A172 (cell line): ENCODE data around the gene INO80B. TPM values are rescaled to one million over a fixed set of nuclear protein-coding genes. Genes with fewer than 3 reads are reported as not detected.
A peak's percentile ranks its signal among the peaks of the same experiment; 100 is the strongest.
"Not testable (repeated sequence)": the region's sequence is repeated elsewhere in the genome, so short reads cannot be mapped to it uniquely, and the experiment has no call there.

ENCODE experiments used
- DNase-seq: peaks from one replicate; pipeline ENCODE4 v3.0.0-alpha.2; 2015; ENCODE audit warnings: low spot score
- total RNA-seq: library from RNA; depleted of rRNA; stranded (reverse); fragments of >200 nt; shearing (Covaris generic); gene quantifications from 2 replicates; pipeline ENCODE4 v1.2.3, GENCODE V29; 2014

INO80B gene
- total RNA-seq, 1 experiment from 2014 or later, result 7.9 TPM

- DNase-seq, result no peak
Measured at GRCh38 chr2:74481961-74482800, 27.3 kb downstream of the INO80B start.

GRCh38 chr2:74482801-74483674 is 28.2 kb downstream of the INO80B start, which contains the start of the genes CCDC142 and TTC31:
Gene CCDC142 (minus strand): TSS chr2:74482998. CDS start chr2:74482837, 161 bp downstream.
Gene TTC31 (plus strand): TSS chr2:74483081. CDS start chr2:74483096, 15 bp downstream.
- DNase-seq, result peak; percentile 94

- not testable (repeated sequence) for DNase-seq
Measured at GRCh38 chr2:74483675-74484164, 28.8 kb downstream of the INO80B start.

- no peak for DNase-seq
Measured at GRCh38 chr2:74486141-74486540, 31.3 kb downstream of the INO80B start.

- no peak for DNase-seq
Measured at GRCh38 chr2:74488643-74489481, 34.0 kb downstream of the INO80B start.

- no peak for DNase-seq
Measured at GRCh38 chr2:74489906-74490305, 35.0 kb downstream of the INO80B start.

- DNase-seq, result no peak
Measured at GRCh38 chr2:74491648-74492544, 37.0 kb downstream of the INO80B start.

- no peak for DNase-seq
Measured at GRCh38 chr2:74493546-74493945, 38.7 kb downstream of the INO80B start.

GRCh38 chr2:74495440-74495839 is 40.6 kb downstream of the INO80B start:
- no peak for DNase-seq

GRCh38 chr2:74496997-74497776 is 42.3 kb downstream of the INO80B start:
- no peak for DNase-seq

- DNase-seq, result no peak
Measured at GRCh38 chr2:74497777-74498499, 43.1 kb downstream of the INO80B start.

- DNase-seq, result no peak
Measured at GRCh38 chr2:74498500-74499266, 43.8 kb downstream of the INO80B start.

- DNase-seq, result no peak
Measured at GRCh38 chr2:74499267-74499939, 44.5 kb downstream of the INO80B start, which contains the start of gene LBX2. Gene LBX2 (minus strand): TSS chr2:74499603. CDS start chr2:74499537, 66 bp downstream.

- DNase-seq, result no peak
Measured at GRCh38 chr2:74499940-74500577, 45.2 kb downstream of the INO80B start.

- no peak for DNase-seq
Measured at GRCh38 chr2:74500578-74500946, 45.7 kb downstream of the INO80B start.

- no peak for DNase-seq
Measured at GRCh38 chr2:74501335-74502071, 46.6 kb downstream of the INO80B start.
